OCI-LY1 (cell line): ENCODE results near the gene SEMA5A.

Experiments used
- EZH2 ChIP-seq: fragments of 200-600 bp; sonication (generic), shearing (Covaris generic); IDR thresholded peaks from 2 replicates; pipeline ENCODE4 v1.8.0; 2017; ENCODE audit warnings: borderline replicate concordance, mixed run types, mild to moderate bottlenecking, antibody characterized with exemption, low read length, moderate library complexity, mixed read lengths
- TF ChIP-seq, protein P1 (sequence below): fragments of 200-600 bp; sonication (generic), shearing (Covaris generic); IDR thresholded peaks from 2 replicates; pipeline ENCODE4 v1.5.1; 2017; ENCODE audit warnings: mild to moderate bottlenecking, antibody characterized with exemption, low read length, moderate library complexity, mixed read lengths

DNA sequence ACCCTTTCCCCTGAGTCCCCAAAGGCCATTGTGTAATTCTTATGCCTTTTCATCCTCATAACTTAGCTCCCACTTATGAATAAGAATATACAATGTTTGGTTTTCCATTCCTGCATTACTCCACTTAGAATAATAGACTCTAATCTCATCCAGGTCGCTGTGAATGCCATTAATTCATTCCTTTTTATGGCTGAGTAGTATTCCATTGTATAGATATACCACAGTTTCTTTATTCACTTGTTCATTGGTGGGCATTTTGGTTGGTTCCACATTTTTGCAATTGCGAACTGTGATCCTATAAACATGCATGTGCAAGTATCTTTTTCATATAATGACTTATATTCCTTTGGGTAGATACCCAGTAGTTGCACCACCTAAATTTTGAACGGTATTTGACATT, 101.5 kb downstream of the SEMA5A start:
- TF ChIP-seq, protein P1, sequence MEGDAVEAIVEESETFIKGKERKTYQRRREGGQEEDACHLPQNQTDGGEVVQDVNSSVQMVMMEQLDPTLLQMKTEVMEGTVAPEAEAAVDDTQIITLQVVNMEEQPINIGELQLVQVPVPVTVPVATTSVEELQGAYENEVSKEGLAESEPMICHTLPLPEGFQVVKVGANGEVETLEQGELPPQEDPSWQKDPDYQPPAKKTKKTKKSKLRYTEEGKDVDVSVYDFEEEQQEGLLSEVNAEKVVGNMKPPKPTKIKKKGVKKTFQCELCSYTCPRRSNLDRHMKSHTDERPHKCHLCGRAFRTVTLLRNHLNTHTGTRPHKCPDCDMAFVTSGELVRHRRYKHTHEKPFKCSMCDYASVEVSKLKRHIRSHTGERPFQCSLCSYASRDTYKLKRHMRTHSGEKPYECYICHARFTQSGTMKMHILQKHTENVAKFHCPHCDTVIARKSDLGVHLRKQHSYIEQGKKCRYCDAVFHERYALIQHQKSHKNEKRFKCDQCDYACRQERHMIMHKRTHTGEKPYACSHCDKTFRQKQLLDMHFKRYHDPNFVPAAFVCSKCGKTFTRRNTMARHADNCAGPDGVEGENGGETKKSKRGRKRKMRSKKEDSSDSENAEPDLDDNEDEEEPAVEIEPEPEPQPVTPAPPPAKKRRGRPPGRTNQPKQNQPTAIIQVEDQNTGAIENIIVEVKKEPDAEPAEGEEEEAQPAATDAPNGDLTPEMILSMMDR = no peak
- no peak for TF ChIP-seq EZH2
